GM12874 (cell line): Measurements from ENCODE around the gene NRK.

Experiments used
- CTCF ChIP-seq: IDR thresholded peaks from 2 replicates; pipeline ENCODE4 v1.5.1; 2011; ENCODE audit warnings: low read depth, mild to moderate bottlenecking, control low read depth, low read length, moderate library complexity; ENCODE audit not compliant: insufficient read depth

NRK gene

GRCh38 chrX:105981772-105982485 is 159.6 kb downstream of the NRK start:
- no peak for TF ChIP-seq CTCF

GRCh38 chrX:105999294-105999693 is 177.0 kb downstream of the NRK start:
- TF ChIP-seq CTCF = no peak

GRCh38 chrX:106000203-106000602 is 177.9 kb downstream of the NRK start:
- no peak for TF ChIP-seq CTCF

- no peak for TF ChIP-seq CTCF
Measured at GRCh38 chrX:106005684-106006083, 183.3 kb downstream of the NRK start.

- no peak for TF ChIP-seq CTCF
Measured at GRCh38 chrX:106007815-106008214, 185.5 kb downstream of the NRK start.
